ENCODE results near the gene TCF4.

DNA sequence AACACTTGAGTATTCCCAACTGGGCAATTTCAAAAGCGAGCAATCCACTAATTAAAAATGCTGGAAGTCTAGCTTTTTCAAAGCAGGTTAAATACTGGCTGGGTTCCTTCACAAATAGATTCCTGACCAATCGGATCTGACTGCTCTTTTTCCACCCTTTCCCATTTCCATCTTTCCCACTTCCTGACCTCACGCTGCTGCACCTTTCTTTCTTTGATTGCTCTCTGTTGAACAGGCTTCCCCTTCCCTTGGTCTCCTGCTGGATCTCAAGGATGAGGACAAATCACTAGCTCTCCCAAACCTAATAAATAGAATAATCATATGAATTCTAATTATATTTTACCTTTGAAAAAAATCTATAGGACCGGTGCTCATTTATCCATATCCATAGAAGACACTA, 121.2 kb downstream of the TCF4 start:
- TF ChIP-seq CTCF (IDR thresholded peaks at IDR 0.05) (no peak), POLR2A (IDR thresholded peaks at IDR 0.05) (no peak), POLR2AphosphoS5 (IDR thresholded peaks at IDR 0.05) (no peak), EP300 (IDR thresholded peaks at IDR 0.05) (no peak)

Measured in upper lobe of left lung (tissue), 4 donors.